Adrenal gland (tissue), 19 donors: ENCODE results near the gene MISP3. TPM values are rescaled to one million over a fixed set of nuclear protein-coding genes. Genes with fewer than 3 reads are reported as not detected.
"Not testable (repeated sequence)": the region's sequence is repeated elsewhere in the genome, so short reads cannot be mapped to it uniquely, and the experiment has no call there.

Experiments
- DNase-seq, 7 donors: peaks; one replicate each; pipeline ENCODE4 v3.0.0-alpha.2; 2019 to 2020
- H3K27ac ChIP-seq, 5 donors: fragments of 200-600 bp; sonication (generic) in 4 of 5; 1 replicate in 3 of 5; 2 replicates in 2 of 5; pipeline versions ENCODE4 v1.5.1 to v1.8.0; 2016 to 2020; ENCODE audit warnings: mild to moderate bottlenecking in 1 of 5
- H3K27me3 ChIP-seq: fragments of 200-600 bp; 2 replicates; pipeline ENCODE4 v1.8.0; 2021
- H3K36me3 ChIP-seq, 2 donors: fragments of 200-600 bp; replicated peaks in 1 of 2; 1 replicate in 1 of 2; 2 replicates in 1 of 2; pipeline versions ENCODE4 v1.5.1 to v1.8.0; 2018 to 2022
- H3K4me1 ChIP-seq, 2 donors: fragments of 200-600 bp; replicated peaks in 1 of 2; 1 replicate in 1 of 2; 2 replicates in 1 of 2; pipeline versions ENCODE4 v1.5.1 to v1.8.0; 2018 to 2021
- H3K4me3 ChIP-seq, 4 donors: fragments of 200-600 bp; sonication (generic) in 3 of 4; one replicate each; pipeline ENCODE4 v1.5.1; 2016 to 2018
- H3K9me3 ChIP-seq, 3 donors: fragments of 200-600 bp; sonication (generic) in 1 of 3; replicated peaks in 1 of 3; 1 replicate in 2 of 3; 2 replicates in 1 of 3; pipeline versions ENCODE4 v1.5.1 to v1.8.0; 2016 to 2021
- POLR2A ChIP-seq, 2 donors: fragments of 450-650 bp; IDR thresholded peaks; one replicate each; pipeline ENCODE4 v1.6.1; 2017; ENCODE audit warnings: antibody characterized with exemption in 2 of 2, mild to moderate bottlenecking in 2 of 2, moderate library complexity in 1 of 2
- WGBS, 4 donors: extraction: QIAGEN DNeasy Blood & Tissue Kit in 2 of 4; methylation state at CpG; one replicate each; pipeline versions ENCODE4 v1.1.5 to v1.1.7; 2013 to 2017; 5-methylcytosine and 5-hydroxymethylcytosine counted together
- intact Hi-C, 2 donors: fragments of 100-400 bp; cut with DNase I; formaldehyde crosslinking; loops; one replicate each; pipeline versions ENCODE4 v1.14.1 to v1.15.0; 2022 to 2023
- long read RNA-seq, 10 donors: library from polyadenylated mRNA in 3 of 10; unstranded in 2 of 10; stranded (forward) in 1 of 10; transcript quantifications; one replicate each; pipeline ENCODE4 v2.0.0 and lab custom pipeline, GENCODE V29; 2021 to 2026
- polyA plus RNA-seq, 3 donors: library from polyadenylated mRNA; stranded (reverse); fragments of 200-250 nt in 2 of 3; fragments of 350-450 nt in 1 of 3; fragmentation: Illumina TruSeq in 1 of 3; extraction: RNeasy Lipid Tissue Mini Kit (QIAGEN cat#74804) in 1 of 3; gene quantifications; one replicate each; pipeline ENCODE4 v1.2.3, GENCODE V29; 2013 to 2014
- total RNA-seq, 9 donors: library from RNA; depleted of rRNA in 4 of 9; stranded (reverse); fragments of >200 nt in 4 of 9; fragments of 120-200 nt in 1 of 9; fragmentation: NEBNext Ultra II Directional in 1 of 9; extraction: Animal tissue kit (Norgen Biotek cat#: 25700) in 1 of 9; gene quantifications; one replicate each; pipeline versions ENCODE4 v1.1.0 to v1.2.4, GENCODE V29; 2013 to 2023
- TF ChIP-seq, protein P1 (sequence below), 6 experiments: fragments of 450-650 bp in 4 of 6; fragments of 200-600 bp in 2 of 6; sonication (generic) in 1 of 6; IDR thresholded peaks; 1 replicate in 5 of 6; 2 replicates in 1 of 6; pipeline versions ENCODE4 v1.5.1 to v1.8.0; 2016 to 2021; ENCODE audit warnings: antibody characterized with exemption in 6 of 6, mild to moderate bottlenecking in 2 of 6, moderate library complexity in 1 of 6
- donor health status: healthy with polysubstance abuse.
- donor health status: Bipolar disorder and iron deficiency.
- donor health status: DM: yes; HTN: yes; CAD: no.
- donor health status: DM: no; HTN: no; CAD: no.
- donor health status: DM: no; HTN: no; CAD: no.
- donor health status: DM: yes; HTN: yes; CAD: no.

The MISP3 gene
- total RNA-seq (10 to 100 TPM in 2 of 9 donors, 1 to 10 TPM in 6, under 1 TPM in 1; 0.78 to 87.9 (median 2.9) TPM), polyA plus RNA-seq (1 to 10 TPM; 1.7 to 9.8 (median 4.0) TPM)
- long read RNA-seq, donor 1, partial matches to known transcripts, result 0 of 1 reads
- long read RNA-seq, donor 1, other reads (novel, unspliced or antisense), result 0 of 1 reads
- long read RNA-seq, donor 2, partial matches to known transcripts, result 0 of 2 reads
- long read RNA-seq, donor 2, other reads (novel, unspliced or antisense), result 0 of 2 reads
- long read RNA-seq, donor 3, result 0 reads
- long read RNA-seq, donor 4, partial matches to known transcripts, result 0 of 1 reads
- long read RNA-seq, donor 4, other reads (novel, unspliced or antisense), result 0 of 1 reads
- long read RNA-seq, donor 5, transcript MISP3-204 (1 exons, 2,187 nt), result minor isoform, 5 of 19 reads
- long read RNA-seq, donor 5, transcript MISP3-202 (3 exons, 1,535 nt), result major isoform, 11 of 19 reads
- long read RNA-seq, donor 5, partial matches to known transcripts, result 1 of 19 reads
- long read RNA-seq, donor 5, other reads (novel, unspliced or antisense), result 1 of 19 reads
- long read RNA-seq, donor 6, partial matches to known transcripts, result 0 of 2 reads
- long read RNA-seq, donor 6, other reads (novel, unspliced or antisense), result 0 of 2 reads
- long read RNA-seq, donor 7, result 0 reads
- long read RNA-seq, donor 8, partial matches to known transcripts, result 0 of 2 reads
- long read RNA-seq, donor 8, other reads (novel, unspliced or antisense), result 0 of 2 reads
- long read RNA-seq, donor 9, result 0 reads
- long read RNA-seq, donor 10, result 0 reads

- WGBS, 4 donors, result 0 to 1% (median 1%) methylated on average over 8 to 51 of the region's 51 CpGs; no CpG with 5 or more reads in 1 of the 4 donors
- intact Hi-C loops, result loop anchor here in 1 of 2 donors (5.0 kb wide), 1 partner anchor 190 kb away; no protein-coding TSS in a partner anchor
- Histone ChIP-seq H3K9me3 (no peaks in the 10 kb centered on the region), H3K27me3 (no peaks in the 10 kb centered on the region), H3K27ac (peak within 1 kb of the TSS; percentile 60 to 90 (median 79)), H3K4me1 (peaks cover 20 to 33% of the 10 kb centered on the region in 2 donors), H3K4me3 (peak within 1 kb of the TSS; percentile 32 to 71 (median 50)), H3K36me3 (no peaks in the 10 kb centered on the region)
- TF ChIP-seq, protein P1, sequence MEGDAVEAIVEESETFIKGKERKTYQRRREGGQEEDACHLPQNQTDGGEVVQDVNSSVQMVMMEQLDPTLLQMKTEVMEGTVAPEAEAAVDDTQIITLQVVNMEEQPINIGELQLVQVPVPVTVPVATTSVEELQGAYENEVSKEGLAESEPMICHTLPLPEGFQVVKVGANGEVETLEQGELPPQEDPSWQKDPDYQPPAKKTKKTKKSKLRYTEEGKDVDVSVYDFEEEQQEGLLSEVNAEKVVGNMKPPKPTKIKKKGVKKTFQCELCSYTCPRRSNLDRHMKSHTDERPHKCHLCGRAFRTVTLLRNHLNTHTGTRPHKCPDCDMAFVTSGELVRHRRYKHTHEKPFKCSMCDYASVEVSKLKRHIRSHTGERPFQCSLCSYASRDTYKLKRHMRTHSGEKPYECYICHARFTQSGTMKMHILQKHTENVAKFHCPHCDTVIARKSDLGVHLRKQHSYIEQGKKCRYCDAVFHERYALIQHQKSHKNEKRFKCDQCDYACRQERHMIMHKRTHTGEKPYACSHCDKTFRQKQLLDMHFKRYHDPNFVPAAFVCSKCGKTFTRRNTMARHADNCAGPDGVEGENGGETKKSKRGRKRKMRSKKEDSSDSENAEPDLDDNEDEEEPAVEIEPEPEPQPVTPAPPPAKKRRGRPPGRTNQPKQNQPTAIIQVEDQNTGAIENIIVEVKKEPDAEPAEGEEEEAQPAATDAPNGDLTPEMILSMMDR (IDR thresholded peaks at IDR 0.05), result no peak
- no peak for TF ChIP-seq POLR2A (IDR thresholded peaks at IDR 0.05)
- peak in 4 of 7 donors; percentile 51 to 61 (median 54) for DNase-seq
Observed at GRCh38 chr19:14072535-14073260, at the start of gene MISP3. TSS of gene MISP3 (plus strand) at chr19:14072786. CDS start at chr19:14073310, 524 bp downstream.

DNA sequence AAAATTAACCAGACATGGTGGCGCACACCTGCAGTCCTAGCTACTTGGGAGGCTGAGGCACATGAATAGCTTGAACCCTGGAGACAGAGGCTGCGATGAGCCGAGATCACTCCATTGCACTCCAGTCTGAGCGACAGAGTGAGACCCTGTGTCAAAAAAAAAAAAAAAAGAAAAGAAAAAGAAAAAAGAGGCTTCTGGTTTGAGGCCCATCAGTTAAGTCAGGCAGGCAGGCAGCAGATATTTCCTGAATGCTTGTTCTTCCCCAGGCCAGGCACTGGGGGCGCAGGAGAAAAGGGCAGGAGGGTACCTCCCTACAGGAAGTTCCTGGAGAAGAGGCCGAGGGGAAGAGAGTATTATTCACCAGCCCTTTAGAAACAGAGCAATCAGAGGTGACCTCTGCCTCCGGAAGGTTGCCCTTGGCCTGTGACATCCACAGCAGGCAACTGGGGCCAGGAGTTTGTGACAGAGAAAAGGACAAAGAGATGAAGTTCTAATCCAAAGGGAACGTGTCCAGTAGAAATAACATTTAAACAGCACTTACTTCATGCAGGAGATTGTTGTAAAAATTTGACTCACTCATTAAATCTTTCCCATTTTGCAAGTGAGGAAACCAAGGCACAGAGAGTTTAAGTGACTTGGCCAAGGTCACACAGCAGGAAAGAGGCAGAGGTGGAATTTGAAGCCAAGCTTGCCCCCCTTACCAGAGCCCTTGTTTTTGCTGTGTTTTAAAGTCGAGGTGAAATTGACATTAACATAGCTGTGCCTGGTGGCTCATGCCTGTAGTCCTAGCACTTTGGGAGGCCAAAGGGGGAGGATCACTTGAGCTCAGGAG lies 49.0 kb upstream of the MISP3 start:
- H3K27me3 ChIP-seq, result no peaks in the 10 kb centered on the region
- no peak for TF ChIP-seq POLR2A (IDR thresholded peaks at IDR 0.05)
- TF ChIP-seq, protein P1 (IDR thresholded peaks at IDR 0.05), result peak; percentile 51 to 61 (median 56)
- H3K4me3 ChIP-seq, result no peak overlapping the region
- H3K36me3 ChIP-seq, result no peaks in the 10 kb centered on the region
- H3K9me3 ChIP-seq, result no peaks in the 10 kb centered on the region
- WGBS, 4 donors, result 37 to 49% (median 42%) methylated on average over 9 of the region's 9 CpGs
- intact Hi-C loops, result no loop called here
- DNase-seq, result peak; percentile 51 to 82 (median 71)
- peak overlapping the region in 2 of 5 donors; percentile 17 to 76 for H3K27ac ChIP-seq
- peaks cover 0 to 4% of the 10 kb centered on the region in 2 donors for H3K4me1 ChIP-seq

DNA sequence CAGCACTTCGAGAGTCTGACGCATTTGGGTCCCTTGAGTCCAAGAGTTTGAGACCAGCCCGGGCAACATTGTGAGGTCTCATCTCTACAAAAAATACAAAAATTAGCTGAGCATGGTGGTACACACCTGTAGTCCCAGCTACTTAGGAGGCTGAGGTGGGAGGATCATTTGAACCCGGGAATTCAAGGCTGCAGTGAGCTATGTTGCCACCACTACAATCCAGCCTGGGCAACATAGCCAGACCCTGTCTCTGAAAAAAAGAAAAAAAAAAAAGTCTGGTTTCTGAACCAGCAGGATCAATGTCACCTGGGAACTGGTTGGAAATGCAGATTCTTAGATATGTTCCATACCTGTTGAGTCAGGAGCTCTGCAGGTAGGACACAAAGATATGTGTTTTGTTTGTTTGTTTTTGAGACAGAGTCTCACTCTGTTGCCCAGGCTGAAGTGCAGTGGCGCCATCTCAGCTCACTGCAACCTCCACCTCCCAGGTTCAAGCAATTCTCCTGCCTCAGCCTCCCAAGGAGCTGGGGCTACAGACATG lies 45.9 kb upstream of the MISP3 start:
- WGBS, 4 donors, result 85 to 93% (median 88%) methylated on average over 5 of the region's 5 CpGs
- DNase-seq, H3K4me3 ChIP-seq, H3K27ac ChIP-seq, H3K36me3 ChIP-seq, H3K27me3 ChIP-seq, H3K4me1 ChIP-seq, H3K9me3 ChIP-seq, intact Hi-C loops: not testable (repeated sequence)
